Nephron (organoid): Measurements from ENCODE around the gene ENKUR.

Source experiments
- H3K27ac Mint-ChIP-seq, 3 experiments: 2 replicates each; pipeline ENCODE4 v1.8.0; 2020; ENCODE audit warnings: mixed read lengths in 3 of 3, mild to moderate bottlenecking in 2 of 3, moderate library complexity in 1 of 3
- H3K27me3 Mint-ChIP-seq: 2 replicates; pipeline ENCODE4 v1.8.0; 2021; ENCODE audit warnings: low read depth, mild to moderate bottlenecking, moderate library complexity, mixed read lengths
- H3K36me3 Mint-ChIP-seq: 2 replicates; pipeline ENCODE4 v1.8.0; 2020; ENCODE audit warnings: low read depth, mixed read lengths
- H3K4me1 Mint-ChIP-seq: 2 replicates; pipeline ENCODE4 v1.8.0; 2020; ENCODE audit warnings: mixed read lengths
- H3K4me3 Mint-ChIP-seq, 3 experiments: 2 replicates each; pipeline ENCODE4 v1.8.0; 2020; ENCODE audit warnings: mild to moderate bottlenecking in 3 of 3, mixed read lengths in 3 of 3, moderate library complexity in 2 of 3
- H3K9me3 Mint-ChIP-seq: 2 replicates; pipeline ENCODE4 v1.8.0; 2020; ENCODE audit warnings: mixed read lengths
- TF ChIP-seq, protein P1 (sequence below), 3 experiments: fragments of 200-600 bp; sonication (generic); IDR thresholded peaks; one replicate each; pipeline ENCODE4 v1.5.0; 2021; ENCODE audit warnings: antibody characterized with exemption in 3 of 3; ENCODE audit not compliant: unreplicated experiment in 3 of 3

Gene ENKUR, protein sequence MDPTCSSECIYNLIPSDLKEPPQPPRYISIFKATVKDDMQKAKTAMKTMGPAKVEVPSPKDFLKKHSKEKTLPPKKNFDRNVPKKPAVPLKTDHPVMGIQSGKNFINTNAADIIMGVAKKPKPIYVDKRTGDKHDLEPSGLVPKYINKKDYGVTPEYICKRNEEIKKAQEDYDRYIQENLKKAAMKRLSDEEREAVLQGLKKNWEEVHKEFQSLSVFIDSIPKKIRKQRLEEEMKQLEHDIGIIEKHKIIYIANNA

DNA sequence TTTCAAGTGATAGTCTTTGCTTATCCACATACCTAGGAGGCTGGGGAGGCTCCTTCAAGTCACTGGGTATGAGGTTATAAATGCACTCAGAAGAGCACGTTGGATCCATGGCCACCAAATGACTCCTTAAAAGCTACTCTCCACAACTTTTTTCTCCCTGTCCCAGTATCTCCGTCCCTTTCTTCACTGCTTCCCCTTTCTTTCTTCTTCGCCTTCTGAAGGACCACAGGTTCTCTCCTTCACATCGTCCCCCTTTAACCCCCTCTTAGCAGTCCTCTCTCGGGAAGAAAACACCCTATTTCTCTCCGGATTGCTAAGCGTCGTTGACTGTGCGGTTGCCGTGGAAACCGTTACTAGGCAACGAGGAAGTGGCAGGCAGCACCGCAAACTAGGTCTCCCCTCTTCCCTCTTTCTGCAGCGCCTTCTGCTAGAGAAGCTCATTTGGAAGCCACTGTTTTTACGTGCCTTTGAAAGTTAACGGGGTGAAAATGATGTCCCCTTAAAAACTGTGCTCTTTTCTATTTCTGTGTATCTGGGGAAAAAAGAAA, at the start of gene ENKUR:
ENKUR (minus strand) TSS at position 331 of the 548 bp plus-strand sequence; CDS start at position 109, 222 bp downstream.
- Mint-ChIP-seq H3K27me3 (no peaks in the 10 kb centered on the region), H3K4me3 (peak within 1 kb of the TSS; percentile 90 to 93 (median 91)), H3K9me3 (no peaks in the 10 kb centered on the region), H3K36me3 (no peaks in the 10 kb centered on the region), H3K27ac (peak within 1 kb of the TSS; percentile 100), H3K4me1 (peaks cover 17% of the 10 kb centered on the region)
- TF ChIP-seq, protein P1, sequence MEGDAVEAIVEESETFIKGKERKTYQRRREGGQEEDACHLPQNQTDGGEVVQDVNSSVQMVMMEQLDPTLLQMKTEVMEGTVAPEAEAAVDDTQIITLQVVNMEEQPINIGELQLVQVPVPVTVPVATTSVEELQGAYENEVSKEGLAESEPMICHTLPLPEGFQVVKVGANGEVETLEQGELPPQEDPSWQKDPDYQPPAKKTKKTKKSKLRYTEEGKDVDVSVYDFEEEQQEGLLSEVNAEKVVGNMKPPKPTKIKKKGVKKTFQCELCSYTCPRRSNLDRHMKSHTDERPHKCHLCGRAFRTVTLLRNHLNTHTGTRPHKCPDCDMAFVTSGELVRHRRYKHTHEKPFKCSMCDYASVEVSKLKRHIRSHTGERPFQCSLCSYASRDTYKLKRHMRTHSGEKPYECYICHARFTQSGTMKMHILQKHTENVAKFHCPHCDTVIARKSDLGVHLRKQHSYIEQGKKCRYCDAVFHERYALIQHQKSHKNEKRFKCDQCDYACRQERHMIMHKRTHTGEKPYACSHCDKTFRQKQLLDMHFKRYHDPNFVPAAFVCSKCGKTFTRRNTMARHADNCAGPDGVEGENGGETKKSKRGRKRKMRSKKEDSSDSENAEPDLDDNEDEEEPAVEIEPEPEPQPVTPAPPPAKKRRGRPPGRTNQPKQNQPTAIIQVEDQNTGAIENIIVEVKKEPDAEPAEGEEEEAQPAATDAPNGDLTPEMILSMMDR (IDR thresholded peaks at IDR 0.05; ENCODE audit: unreplicated experiment in 3 of 3) = no peak

DNA sequence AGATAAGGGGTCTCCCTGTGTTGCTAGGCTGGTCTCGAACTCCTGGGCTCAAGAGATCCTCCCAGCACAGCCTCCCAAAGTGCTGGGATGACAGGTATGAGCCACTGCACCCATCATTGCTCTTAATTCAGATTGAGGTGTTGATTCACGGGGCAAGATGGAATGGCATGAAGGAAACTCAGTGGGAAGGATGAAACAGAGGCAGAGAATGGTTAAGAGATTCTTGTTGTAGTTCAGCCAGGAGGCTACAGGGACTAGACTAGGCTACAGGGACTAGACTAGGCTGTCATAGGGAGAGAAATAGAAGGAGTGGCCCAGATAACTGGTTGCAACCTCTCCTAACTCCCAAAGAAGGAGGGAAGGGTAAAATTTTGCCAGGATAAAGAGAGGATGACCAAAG, 48.4 kb upstream of the ENKUR start:
- Mint-ChIP-seq H3K36me3 (no peaks in the 10 kb centered on the region), H3K4me1 (no peaks in the 10 kb centered on the region), H3K27ac (no peak overlapping the region), H3K9me3 (no peaks in the 10 kb centered on the region), H3K4me3 (no peak overlapping the region), H3K27me3 (no peaks in the 10 kb centered on the region)
- TF ChIP-seq, protein P1 (IDR thresholded peaks at IDR 0.05; ENCODE audit: unreplicated experiment in 3 of 3) = no peak

DNA sequence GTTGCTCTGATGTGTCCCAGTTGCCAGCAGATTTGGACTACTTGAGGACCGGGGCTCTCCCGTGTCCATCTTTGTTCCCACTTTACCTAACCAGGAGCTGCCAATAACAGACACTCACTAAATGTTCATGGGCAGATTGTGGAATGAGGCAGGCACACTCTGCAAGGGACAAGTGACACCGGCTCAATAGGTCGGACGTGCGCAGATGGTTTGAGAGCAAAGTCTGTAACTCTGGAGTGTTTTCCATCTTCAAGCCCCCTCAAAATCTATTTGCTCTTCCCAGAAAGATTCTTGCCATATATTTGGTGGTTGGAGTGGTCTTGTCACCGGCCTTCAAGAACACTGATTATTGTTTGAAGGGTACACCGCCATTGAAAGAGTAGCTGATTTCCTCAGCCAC, 47.7 kb upstream of the ENKUR start:
- TF ChIP-seq, protein P1 (IDR thresholded peaks at IDR 0.05; ENCODE audit: unreplicated experiment in 3 of 3) = no peak
- Mint-ChIP-seq H3K27ac (no peak overlapping the region), H3K27me3 (no peaks in the 10 kb centered on the region)

DNA sequence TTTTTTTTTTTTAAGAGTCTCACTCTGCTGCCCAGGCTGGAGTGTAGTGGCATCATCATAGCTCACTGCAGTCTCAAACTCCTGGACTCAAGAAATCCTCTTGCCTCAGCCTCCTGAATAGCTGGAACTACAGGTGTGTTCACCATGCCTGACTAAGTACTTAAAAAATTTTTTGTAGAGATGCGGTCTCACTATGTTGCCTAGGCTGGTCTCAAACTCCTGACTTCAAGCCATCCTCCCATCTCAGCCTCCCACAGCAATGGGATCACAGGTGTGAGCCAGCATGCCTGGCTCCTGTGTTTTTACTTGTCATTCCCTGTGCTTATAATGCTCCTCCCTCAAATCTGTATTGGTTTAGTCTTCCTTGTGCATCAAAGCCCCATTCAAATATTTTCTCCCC, 47.2 kb upstream of the ENKUR start:
- H3K9me3 Mint-ChIP-seq = no peaks in the 10 kb centered on the region
- H3K4me1 Mint-ChIP-seq = no peaks in the 10 kb centered on the region
- no peak overlapping the region for H3K4me3 Mint-ChIP-seq
- TF ChIP-seq, protein P1 (IDR thresholded peaks at IDR 0.05; ENCODE audit: unreplicated experiment in 3 of 3) = no peak
- H3K27ac Mint-ChIP-seq = no peak overlapping the region
- H3K36me3 Mint-ChIP-seq = no peaks in the 10 kb centered on the region
- no peaks in the 10 kb centered on the region for H3K27me3 Mint-ChIP-seq

More for the DNA sequence above, 47.7 kb upstream of the ENKUR start:
- Mint-ChIP-seq H3K4me3 (no peak overlapping the region), H3K9me3 (no peaks in the 10 kb centered on the region), H3K4me1 (no peaks in the 10 kb centered on the region), H3K36me3 (no peaks in the 10 kb centered on the region)

DNA sequence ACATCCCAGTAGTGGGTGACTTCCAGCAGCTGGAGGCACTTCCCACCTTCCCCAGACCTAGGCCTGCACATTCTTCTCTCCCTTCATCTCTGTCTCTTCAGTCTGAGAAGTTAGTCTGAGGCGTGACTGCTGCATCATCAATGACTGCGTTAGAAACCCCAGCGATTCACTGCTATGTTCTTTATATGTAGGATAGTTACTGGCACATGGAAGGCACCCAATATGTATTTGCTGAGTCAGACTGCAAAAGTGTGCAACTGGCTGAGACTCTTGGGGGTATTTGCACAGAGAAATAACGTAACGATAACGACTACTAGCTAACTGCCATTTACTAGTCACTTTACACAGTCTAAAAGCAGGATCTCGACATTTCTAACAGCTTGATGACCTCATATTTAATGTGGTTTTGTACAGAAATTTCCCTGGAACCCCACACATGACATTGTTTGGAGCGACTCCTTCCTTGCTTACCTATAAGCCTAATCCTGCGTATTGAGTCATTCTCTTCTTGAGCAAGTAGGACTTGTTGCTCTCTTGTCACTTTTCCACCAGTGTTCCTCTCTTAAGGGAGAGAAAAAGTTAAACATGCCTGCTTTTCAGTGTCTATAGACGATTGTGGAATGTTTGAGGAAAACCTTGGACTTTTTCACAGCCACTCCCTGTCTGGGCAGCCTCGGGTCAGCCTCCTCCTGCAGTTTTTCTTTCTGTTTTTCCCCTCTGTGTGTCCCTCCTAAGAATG, 45.9 kb upstream of the ENKUR start:
- H3K4me1 Mint-ChIP-seq = no peaks in the 10 kb centered on the region
- no peaks in the 10 kb centered on the region for H3K9me3 Mint-ChIP-seq
- H3K27ac Mint-ChIP-seq = peak overlapping the region in 2 of 3 experiments; percentile 2 to 13
- no peaks in the 10 kb centered on the region for H3K36me3 Mint-ChIP-seq
- H3K27me3 Mint-ChIP-seq = no peaks in the 10 kb centered on the region
- H3K4me3 Mint-ChIP-seq = no peak overlapping the region
- TF ChIP-seq, protein P1 (IDR thresholded peaks at IDR 0.05; ENCODE audit: unreplicated experiment in 3 of 3) = no peak
